GM21737 (cell line): ENCODE data around the gene RBM27.
"Not testable (repeated sequence)": the region's sequence is repeated elsewhere in the genome, so short reads cannot be mapped to it uniquely, and the experiment has no call there.

ENCODE experiments used
- ATAC-seq: cut with Tn5 transposase; IDR thresholded peaks from one replicate; pipeline ENCODE4 v1.9.1; 2021; ENCODE audit warnings: mild to moderate bottlenecking, moderate library complexity; ENCODE audit not compliant: unreplicated experiment

Gene RBM27, protein sequence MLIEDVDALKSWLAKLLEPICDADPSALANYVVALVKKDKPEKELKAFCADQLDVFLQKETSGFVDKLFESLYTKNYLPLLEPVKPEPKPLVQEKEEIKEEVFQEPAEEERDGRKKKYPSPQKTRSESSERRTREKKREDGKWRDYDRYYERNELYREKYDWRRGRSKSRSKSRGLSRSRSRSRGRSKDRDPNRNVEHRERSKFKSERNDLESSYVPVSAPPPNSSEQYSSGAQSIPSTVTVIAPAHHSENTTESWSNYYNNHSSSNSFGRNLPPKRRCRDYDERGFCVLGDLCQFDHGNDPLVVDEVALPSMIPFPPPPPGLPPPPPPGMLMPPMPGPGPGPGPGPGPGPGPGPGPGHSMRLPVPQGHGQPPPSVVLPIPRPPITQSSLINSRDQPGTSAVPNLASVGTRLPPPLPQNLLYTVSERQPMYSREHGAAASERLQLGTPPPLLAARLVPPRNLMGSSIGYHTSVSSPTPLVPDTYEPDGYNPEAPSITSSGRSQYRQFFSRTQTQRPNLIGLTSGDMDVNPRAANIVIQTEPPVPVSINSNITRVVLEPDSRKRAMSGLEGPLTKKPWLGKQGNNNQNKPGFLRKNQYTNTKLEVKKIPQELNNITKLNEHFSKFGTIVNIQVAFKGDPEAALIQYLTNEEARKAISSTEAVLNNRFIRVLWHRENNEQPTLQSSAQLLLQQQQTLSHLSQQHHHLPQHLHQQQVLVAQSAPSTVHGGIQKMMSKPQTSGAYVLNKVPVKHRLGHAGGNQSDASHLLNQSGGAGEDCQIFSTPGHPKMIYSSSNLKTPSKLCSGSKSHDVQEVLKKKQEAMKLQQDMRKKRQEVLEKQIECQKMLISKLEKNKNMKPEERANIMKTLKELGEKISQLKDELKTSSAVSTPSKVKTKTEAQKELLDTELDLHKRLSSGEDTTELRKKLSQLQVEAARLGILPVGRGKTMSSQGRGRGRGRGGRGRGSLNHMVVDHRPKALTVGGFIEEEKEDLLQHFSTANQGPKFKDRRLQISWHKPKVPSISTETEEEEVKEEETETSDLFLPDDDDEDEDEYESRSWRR

DNA sequence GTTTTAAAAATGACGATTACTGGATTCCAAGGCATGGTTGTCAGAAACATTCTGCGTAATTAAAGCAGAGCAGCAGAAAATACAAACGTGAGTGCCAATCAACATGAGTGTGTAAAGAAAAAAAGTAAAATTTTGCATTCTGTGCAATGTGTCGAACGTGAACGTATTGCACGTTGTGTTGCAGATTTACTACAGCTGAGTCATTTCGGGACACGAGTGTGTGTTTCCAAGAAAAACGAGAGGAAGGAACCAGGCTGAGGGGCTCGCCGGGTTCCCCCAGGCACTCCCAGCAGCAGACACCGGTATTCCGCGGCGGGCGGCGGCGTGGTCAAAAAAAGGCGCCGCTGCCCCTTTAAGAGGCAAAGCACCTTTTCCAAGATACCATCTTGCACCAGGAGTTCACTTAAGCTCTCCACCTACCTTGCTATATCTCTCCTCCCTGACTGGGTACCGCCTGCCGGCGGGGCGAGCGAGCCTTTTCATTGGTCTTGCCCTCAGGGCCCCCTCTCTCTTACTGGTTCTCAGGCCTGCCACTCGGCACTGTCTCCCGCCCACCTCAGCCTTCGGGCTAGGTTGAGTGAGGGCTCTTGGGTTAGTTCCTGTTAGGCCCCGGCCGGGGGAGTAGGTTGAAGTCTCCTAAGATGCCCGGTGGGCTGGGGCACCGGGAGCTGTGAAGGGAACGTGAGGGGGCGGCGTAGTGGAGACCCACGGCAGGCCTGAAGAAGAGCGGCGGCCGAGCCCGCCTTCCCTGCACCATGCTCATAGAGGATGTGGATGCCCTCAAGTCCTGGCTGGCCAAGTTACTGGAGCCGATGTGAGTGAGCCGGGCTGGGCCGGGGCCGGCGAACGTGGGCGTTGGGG, at the start of gene RBM27:
RBM27 (plus strand) TSS at position 595 of the 861 bp plus-strand sequence; CDS start at position 756, 161 bp downstream.
- peak; percentile 100 for ATAC-seq

- ATAC-seq = no peak
Observed at GRCh38 chr5:146158255-146158654, 45.1 kb upstream of the RBM27 start.

GRCh38 chr5:146164382-146164781, 39.0 kb upstream of the RBM27 start:
- no peak for ATAC-seq

- no peak for ATAC-seq
Observed at GRCh38 chr5:146165460-146165859, 37.9 kb upstream of the RBM27 start.

DNA sequence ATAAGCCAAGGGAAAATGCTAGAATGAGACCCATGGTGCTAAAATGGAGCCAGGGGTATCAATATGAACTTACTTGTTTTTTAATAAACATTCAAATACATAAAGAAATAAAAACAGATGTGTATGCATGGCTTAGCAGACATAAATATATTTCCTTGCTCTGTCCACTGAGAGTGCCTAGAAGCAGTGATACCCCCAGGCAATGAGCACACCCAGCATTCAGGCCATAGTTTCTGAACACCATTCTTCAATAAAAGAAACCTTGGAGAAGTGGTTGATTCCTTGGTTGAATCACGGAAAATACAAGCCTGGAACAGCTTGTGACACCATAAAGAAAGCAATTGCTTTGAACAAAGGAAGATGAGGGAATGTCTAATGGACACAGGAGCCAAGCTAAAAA, 37.5 kb upstream of the RBM27 start:
- ATAC-seq = no peak

DNA sequence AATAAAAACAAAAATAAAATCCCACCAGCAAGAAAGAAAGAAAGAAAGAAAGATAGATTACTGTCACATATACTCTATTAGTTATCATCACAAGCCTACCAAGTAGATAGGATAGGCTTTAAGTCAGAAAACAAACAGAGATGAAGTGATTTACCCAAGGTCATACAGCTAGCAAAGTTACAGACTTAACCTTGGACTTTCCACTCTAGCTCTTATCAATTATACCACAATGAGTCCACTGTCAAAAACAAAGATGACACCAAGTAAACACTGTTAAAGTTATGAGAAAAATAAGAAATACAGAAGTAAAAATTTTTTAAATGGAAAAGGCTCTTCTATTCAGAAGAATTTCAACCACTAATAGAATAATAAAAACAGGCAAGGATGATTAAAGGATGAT, 34.3 kb upstream of the RBM27 start:
- ATAC-seq = no peak

DNA sequence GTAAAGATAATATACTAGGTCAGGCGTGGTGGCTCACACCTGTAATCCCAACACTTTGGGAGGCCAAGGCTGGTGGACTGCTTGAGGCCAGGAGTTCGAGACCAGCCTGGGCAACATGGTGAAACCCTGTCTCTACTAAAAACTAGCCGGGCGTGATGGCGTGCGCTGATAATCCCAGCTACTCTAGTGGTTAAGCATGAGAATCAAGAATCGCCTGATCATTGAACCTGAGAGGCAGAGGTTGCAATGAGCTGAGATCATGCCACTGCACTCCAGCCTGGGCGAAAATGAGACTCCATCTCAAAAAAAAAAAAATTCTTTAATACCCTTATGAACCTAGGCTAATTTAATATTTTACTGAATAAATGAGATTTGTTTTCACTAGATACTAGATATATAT, 30.4 kb upstream of the RBM27 start:
- peak; percentile 67 for ATAC-seq

DNA sequence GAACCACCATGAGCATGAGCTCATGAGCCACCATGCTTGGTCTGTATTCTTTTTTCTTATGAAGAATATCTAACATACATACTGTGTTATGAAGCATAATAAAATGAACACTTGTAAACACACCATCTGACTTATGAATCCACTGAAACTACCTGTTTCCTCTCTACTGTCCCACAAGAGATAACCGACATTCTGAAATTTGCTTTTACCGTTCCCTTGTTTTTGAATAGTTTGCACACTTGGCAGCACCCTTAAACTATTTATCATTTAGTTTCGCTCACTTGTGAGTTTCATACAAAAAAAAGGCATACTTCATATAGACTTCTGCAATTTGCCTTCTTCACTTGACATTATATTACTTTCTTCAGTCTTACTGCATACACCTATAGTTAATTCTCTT, 29.8 kb upstream of the RBM27 start:
- ATAC-seq = peak; percentile 94

DNA sequence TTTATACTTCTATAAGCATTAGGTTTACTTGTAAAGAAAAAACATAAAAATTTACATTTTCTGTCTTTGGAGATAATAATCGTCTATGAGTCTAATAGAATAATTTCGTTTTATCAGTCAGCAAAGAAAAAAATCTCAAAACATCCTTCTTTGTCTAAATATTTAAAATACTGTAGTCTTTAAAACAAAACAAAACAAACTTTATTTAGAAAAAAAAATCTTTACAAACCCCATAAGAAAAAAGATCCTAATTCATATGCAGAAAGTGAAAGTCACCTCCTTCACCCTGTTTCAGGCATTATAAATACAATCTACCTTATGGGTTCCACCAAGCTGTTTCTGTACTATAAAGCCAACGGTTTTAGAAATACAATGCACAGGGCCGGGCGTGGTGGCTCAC, 26.6 kb upstream of the RBM27 start:
- ATAC-seq = no peak

DNA sequence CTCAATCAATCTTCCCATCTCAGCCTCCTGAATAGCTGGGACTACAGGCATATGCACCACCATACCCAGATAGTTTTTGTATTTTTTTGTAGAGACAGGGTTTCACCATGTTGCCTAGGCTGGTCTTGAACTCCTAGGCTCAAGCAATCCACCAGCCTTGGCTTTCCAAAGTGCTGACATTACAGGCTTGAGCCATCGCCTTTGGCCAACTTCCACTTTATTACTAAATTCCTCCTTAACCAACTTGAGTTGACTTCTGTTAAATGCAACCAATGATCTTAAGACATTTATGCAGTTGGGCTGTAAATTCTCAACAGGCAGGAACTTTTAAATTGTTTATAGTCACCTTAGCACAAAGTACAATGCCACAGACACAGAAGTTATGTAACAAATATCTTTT, 23.7 kb upstream of the RBM27 start:
- no peak for ATAC-seq

DNA sequence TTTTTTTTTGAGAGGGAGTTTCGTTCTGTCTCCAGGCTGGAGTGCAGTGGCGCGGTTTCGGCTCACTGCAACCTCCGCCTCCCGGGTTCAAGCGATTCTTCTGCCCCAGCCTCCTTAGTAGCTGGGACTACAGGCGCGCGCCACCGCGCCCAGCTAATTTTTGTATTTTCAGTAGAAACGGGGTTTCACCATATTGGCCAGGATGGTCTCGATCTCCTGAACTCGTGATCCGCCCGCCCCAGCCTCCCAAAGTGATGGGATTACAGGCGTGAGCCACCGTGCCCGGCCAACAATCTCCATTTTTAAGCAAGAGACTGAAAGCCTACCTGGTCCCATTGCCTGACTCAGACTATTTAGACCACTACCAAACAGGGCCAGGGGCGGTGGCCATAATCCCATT, 20.0 kb upstream of the RBM27 start:
- ATAC-seq = not testable (repeated sequence)

GRCh38 chr5:146185161-146185560, 18.2 kb upstream of the RBM27 start:
- ATAC-seq = no peak

- no peak for ATAC-seq
Observed at GRCh38 chr5:146188358-146188757, 15.0 kb upstream of the RBM27 start.

DNA sequence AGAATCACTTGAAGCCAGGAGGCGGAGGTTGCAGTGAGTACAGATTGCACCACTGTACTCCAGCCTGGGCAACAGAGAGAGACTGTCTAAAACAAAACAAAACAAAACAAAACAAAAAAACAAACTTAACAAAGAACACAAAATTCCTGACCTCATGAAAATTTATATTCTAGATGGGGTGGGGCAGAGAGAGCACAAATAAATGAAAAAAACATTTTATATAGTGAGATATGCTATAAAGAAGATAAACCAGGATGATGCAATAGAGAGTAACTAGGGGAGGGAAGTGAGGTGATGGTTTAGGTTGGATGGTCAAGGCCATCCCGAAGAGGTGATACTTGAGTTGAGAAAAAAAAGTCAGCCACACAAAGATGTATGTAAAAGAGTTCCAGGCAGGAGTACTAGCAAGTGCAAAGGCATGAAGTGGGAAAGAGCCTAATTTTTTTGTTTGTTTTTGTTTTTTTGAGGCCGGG, 10.8 kb upstream of the RBM27 start:
- ATAC-seq = no peak

DNA sequence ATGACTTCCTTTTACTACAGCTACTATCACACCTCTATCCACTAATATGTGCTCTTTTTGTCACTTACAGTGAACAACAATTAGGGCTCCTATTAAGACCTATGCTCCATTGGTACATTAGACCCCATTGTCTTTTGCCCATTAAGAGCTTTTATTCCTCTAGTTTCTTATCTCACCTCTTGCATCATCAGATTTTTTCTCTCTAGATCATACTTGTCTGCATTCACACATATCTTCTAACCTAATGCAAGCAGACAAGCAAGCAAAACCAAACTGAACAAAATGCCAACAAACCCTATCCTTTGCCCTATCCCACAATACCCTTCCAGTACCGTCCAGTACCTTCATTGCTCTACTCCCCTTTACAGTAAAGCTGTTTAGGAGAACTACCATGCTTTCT, 10.1 kb upstream of the RBM27 start:
- ATAC-seq = no peak

- ATAC-seq = not testable (repeated sequence)
Observed at GRCh38 chr5:146194997-146195396, 8.4 kb upstream of the RBM27 start.

- no peak for ATAC-seq
Observed at GRCh38 chr5:146196459-146197048, 6.9 kb upstream of the RBM27 start.

DNA sequence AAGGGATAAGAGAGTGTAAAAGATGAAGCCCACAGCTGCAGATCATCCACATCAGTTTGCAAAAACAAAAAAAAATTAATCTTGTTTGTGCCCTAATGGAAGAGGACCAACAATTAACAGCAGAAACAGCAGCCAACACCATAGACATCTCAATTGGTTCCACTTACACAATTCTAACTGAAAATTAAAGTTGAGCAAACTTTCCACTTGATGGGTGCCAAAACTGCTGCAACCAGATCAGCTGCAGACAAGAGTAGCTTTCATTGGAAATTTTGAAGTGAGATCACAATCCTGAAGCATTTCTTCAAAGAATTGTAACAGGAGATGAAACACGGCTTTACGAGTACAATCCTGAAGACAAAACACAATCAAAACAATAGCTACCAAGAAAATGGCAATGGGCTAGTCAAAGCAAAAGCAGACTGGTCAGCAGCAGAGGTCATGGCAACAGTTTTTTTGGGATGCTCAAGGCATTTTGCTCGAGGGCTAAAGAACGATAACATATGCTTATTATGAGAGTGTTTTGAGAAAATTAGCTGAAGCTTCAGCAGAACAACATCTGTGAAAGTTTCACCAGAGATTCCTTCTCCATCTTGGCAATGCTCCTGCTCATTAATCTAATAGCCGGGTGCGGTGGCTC, 4.1 kb upstream of the RBM27 start:
- no peak for ATAC-seq

DNA sequence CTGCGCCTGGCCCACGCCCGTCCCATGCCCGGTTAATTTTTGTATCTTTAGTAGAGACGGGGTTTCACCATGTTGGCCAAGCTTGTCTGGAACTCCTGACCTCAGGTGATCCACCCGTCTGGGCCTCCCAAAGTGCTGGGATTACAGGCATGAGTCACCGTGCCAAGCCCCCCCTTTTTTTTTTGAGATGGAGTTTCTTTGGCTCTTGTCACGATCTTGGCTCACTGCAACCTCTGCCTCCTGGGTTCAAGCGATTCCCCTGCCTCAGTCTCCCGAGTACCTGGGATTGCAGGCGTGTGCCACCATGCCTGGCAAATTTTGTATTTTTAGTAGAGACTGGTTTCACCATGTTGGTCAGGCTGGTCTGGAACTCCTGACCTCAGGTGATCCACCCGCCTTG, 1.6 kb upstream of the RBM27 start:
- ATAC-seq = not testable (repeated sequence)

- peak; percentile 13 for ATAC-seq
Observed at GRCh38 chr5:146203872-146204192, 427 bp downstream of the RBM27 start.
